ENCODE measurements around the gene KIZ.

Gene KIZ

DNA sequence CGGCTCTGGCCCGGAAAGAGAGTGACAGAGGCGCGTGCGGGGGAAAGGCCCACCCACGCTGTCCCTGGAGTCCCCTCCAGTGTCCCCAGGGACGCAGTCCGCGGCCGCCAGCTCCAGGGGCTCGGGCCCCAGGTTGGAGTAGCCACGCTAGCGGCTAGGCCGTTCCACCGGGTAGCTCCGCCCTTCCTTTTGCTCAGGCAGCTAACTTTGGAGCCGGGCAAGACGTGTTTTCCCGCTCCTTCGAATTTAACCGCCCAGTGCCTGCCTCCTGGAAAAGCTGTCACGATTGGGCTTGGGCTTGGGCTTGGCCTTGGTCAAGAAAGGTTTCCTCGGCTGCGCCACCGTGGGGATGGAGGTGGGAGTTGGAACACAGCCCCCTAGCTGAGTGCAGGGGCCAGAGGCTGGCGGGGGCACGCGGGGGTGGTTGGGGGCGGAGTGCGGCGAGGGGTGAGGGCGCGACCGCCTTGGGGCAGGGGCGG, 24.4 kb upstream of the KIZ start:
- Histone ChIP-seq H3K27me3 (ENCODE audit: insufficient read depth, low read length, poor library complexity) (peaks cover 24% of the 10 kb centered on the region), H3K9ac (ENCODE audit: low read depth, low read length) (no peak overlapping the region), H4K20me1 (ENCODE audit: insufficient read depth, low read length) (no peaks in the 10 kb centered on the region), H3K9me3 (ENCODE audit: insufficient read depth, low read length, severe bottlenecking) (no peaks in the 10 kb centered on the region), H3K4me2 (ENCODE audit: insufficient read depth, low read length) (no peak overlapping the region), H3K27ac (ENCODE audit: low read length) (no peak overlapping the region), H2AFZ (ENCODE audit: low read depth, low read length) (no peak overlapping the region), H3K36me3 (ENCODE audit: insufficient read depth, low read length) (no peaks in the 10 kb centered on the region), H3K79me2 (ENCODE audit: insufficient read depth, low read length) (no peaks in the 10 kb centered on the region), H3K4me3 (ENCODE audit: low read depth in 1 of 2, low read length in 2 of 2) (no peak overlapping the region), H3K4me1 (ENCODE audit: insufficient read depth, low read length) (no peaks in the 10 kb centered on the region)
- DNase-seq = no peak
- ATAC-seq (ENCODE audit: insufficient read depth, low read depth) = no peak
- TF ChIP-seq EZH2 (IDR thresholded peaks at IDR 0.05; ENCODE audit: borderline replicate concordance, low read depth, low read length, severe bottlenecking) = no peak
- TF ChIP-seq, protein P1, sequence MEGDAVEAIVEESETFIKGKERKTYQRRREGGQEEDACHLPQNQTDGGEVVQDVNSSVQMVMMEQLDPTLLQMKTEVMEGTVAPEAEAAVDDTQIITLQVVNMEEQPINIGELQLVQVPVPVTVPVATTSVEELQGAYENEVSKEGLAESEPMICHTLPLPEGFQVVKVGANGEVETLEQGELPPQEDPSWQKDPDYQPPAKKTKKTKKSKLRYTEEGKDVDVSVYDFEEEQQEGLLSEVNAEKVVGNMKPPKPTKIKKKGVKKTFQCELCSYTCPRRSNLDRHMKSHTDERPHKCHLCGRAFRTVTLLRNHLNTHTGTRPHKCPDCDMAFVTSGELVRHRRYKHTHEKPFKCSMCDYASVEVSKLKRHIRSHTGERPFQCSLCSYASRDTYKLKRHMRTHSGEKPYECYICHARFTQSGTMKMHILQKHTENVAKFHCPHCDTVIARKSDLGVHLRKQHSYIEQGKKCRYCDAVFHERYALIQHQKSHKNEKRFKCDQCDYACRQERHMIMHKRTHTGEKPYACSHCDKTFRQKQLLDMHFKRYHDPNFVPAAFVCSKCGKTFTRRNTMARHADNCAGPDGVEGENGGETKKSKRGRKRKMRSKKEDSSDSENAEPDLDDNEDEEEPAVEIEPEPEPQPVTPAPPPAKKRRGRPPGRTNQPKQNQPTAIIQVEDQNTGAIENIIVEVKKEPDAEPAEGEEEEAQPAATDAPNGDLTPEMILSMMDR (IDR thresholded peaks at IDR 0.05; ENCODE audit: borderline replicate concordance, extremely low read depth, low read length, poor library complexity, severe bottlenecking) = no peak

DNA sequence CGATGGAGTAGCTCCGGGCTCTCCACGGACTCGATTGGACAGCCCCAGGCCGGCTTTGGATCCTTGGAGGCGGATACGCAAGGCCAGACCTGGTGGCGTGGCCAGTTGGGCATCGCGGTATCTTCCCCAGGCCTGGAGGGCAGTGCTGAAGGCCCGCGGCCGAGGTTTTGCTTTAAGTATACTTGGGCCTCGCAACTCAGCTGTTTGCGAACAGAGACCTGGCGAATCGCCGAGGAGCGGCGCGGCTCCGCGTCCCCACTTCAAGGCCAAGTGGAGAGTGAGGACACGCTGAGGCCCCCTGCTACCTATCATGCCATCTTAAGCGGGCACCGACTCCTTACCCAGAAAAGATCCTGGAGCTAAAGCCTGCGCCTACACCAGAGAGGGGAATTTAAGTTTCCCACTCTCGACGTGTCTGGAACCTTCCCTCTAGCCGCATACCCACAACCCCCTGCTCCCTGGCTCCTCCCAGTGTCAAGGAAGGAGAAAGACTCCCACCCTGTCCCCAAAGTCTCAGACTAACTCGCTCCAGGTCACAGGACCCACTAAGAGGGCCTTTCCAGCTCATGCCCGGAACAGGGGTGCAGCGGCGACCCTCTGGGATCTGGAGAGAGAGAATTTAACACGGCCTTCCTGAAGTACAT, 23.8 kb upstream of the KIZ start:
- Histone ChIP-seq H3K27me3 (ENCODE audit: insufficient read depth, low read length, poor library complexity) (peaks cover 22% of the 10 kb centered on the region), H3K36me3 (ENCODE audit: insufficient read depth, low read length) (no peaks in the 10 kb centered on the region), H2AFZ (ENCODE audit: low read depth, low read length) (no peak overlapping the region), H3K4me1 (ENCODE audit: insufficient read depth, low read length) (no peaks in the 10 kb centered on the region), H3K4me2 (ENCODE audit: insufficient read depth, low read length) (no peak overlapping the region), H3K27ac (ENCODE audit: low read length) (no peak overlapping the region), H3K4me3 (ENCODE audit: low read depth in 1 of 2, low read length in 2 of 2) (no peak overlapping the region), H3K9ac (ENCODE audit: low read depth, low read length) (no peak overlapping the region), H3K9me3 (ENCODE audit: insufficient read depth, low read length, severe bottlenecking) (no peaks in the 10 kb centered on the region), H3K79me2 (ENCODE audit: insufficient read depth, low read length) (no peaks in the 10 kb centered on the region), H4K20me1 (ENCODE audit: insufficient read depth, low read length) (no peaks in the 10 kb centered on the region)
- DNase-seq (no peak), ATAC-seq (ENCODE audit: insufficient read depth, low read depth) (no peak)
- TF ChIP-seq, protein P1 (IDR thresholded peaks at IDR 0.05; ENCODE audit: borderline replicate concordance, extremely low read depth, low read length, poor library complexity, severe bottlenecking) = no peak
- no peak for TF ChIP-seq EZH2 (IDR thresholded peaks at IDR 0.05; ENCODE audit: borderline replicate concordance, low read depth, low read length, severe bottlenecking)

DNA sequence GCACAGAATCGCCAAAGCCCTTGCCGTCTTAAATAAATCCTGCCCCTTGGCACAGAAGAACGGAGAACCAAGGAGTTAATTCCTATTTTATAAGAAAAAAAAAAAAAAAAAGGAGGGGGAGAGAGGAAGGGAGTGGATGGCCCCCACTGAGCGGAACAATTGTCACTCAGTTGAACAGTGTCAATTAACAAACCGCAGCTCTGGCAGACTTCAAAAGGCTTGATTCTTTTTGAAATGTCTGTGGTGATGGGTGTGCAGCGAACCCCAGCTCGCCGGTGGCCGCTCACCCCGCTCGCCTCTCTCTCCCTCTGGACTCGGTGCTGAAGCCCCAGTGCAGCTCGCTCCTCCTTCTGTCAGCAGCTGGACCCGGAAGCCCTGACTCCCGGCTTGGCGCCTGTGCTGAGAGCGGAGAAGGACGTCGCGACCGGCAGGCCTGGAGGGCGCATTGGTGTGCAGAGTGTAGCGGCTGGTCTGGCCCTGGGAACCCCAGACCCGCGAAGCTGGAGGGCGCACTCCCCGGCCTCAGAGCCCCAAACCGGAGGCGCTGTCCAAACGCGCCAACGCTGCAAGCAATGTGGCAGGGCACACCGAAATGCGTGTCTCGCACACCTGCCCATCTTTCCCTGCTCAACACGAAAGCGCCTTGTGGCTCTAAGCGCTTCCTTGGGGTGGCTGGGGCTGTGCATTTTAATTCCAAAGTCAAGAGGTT, 23.1 kb upstream of the KIZ start:
- Histone ChIP-seq H3K4me1 (ENCODE audit: insufficient read depth, low read length) (no peaks in the 10 kb centered on the region), H3K27ac (ENCODE audit: low read length) (no peak overlapping the region), H3K4me2 (ENCODE audit: insufficient read depth, low read length) (no peak overlapping the region), H3K36me3 (ENCODE audit: insufficient read depth, low read length) (no peaks in the 10 kb centered on the region), H3K9me3 (ENCODE audit: insufficient read depth, low read length, severe bottlenecking) (no peaks in the 10 kb centered on the region), H4K20me1 (ENCODE audit: insufficient read depth, low read length) (no peaks in the 10 kb centered on the region), H3K27me3 (ENCODE audit: insufficient read depth, low read length, poor library complexity) (peaks cover 20% of the 10 kb centered on the region), H3K79me2 (ENCODE audit: insufficient read depth, low read length) (no peaks in the 10 kb centered on the region), H3K9ac (ENCODE audit: low read depth, low read length) (no peak overlapping the region), H3K4me3 (ENCODE audit: low read depth in 1 of 2, low read length in 2 of 2) (no peak overlapping the region), H2AFZ (ENCODE audit: low read depth, low read length) (no peak overlapping the region)
- ATAC-seq (ENCODE audit: insufficient read depth, low read depth) (no peak), DNase-seq (no peak)
- TF ChIP-seq, protein P1 (IDR thresholded peaks at IDR 0.05; ENCODE audit: borderline replicate concordance, extremely low read depth, low read length, poor library complexity, severe bottlenecking) = no peak
- no peak for TF ChIP-seq EZH2 (IDR thresholded peaks at IDR 0.05; ENCODE audit: borderline replicate concordance, low read depth, low read length, severe bottlenecking)

All from DND-41 (cell line).